Transverse colon (tissue), 4 donors: ENCODE results near the gene PASD1. TPM values are rescaled to one million over a fixed set of nuclear protein-coding genes. Genes with fewer than 3 reads are reported as not detected.

Experiments
- DNase-seq: peaks from one replicate; pipeline ENCODE4 v3.0.0-alpha.2; 2019
- H3K27ac ChIP-seq, 4 donors: fragments of 200-600 bp; sonication (generic); 2 replicates each; pipeline ENCODE4 v1.5.1; 2016 to 2018; ENCODE audit warnings: inconsistent platforms in 4 of 4
- H3K27me3 ChIP-seq: fragments of 200-600 bp; sonication (generic); 2 replicates; pipeline ENCODE4 v1.5.1; 2017; ENCODE audit warnings: inconsistent platforms
- H3K36me3 ChIP-seq, 4 donors: fragments of 200-600 bp; sonication (generic); 2 replicates each; pipeline ENCODE4 v1.5.1; 2017 to 2019; ENCODE audit warnings: inconsistent platforms in 4 of 4
- H3K4me1 ChIP-seq, 4 donors: fragments of 200-600 bp; sonication (generic); 2 replicates each; pipeline ENCODE4 v1.5.1; 2017 to 2020; ENCODE audit warnings: inconsistent platforms in 4 of 4
- H3K4me3 ChIP-seq, 4 donors: fragments of 200-600 bp; sonication (generic); 1 replicate in 1 of 4; 2 replicates in 3 of 4; pipeline versions ENCODE4 v1.5.1 to v1.6.1; 2017 to 2019; ENCODE audit warnings: inconsistent platforms in 4 of 4
- H3K9me3 ChIP-seq, 2 donors: fragments of 200-600 bp; sonication (generic); 2 replicates each; pipeline ENCODE4 v1.5.1; 2017 to 2019; ENCODE audit warnings: inconsistent platforms in 2 of 2
- CTCF ChIP-seq, 5 experiments: fragments of 200-600 bp in 3 of 5; fragments of 450-650 bp in 2 of 5; sonication (generic) in 3 of 5; IDR thresholded peaks; 1 replicate in 2 of 5; 2 replicates in 3 of 5; pipeline ENCODE4 v1.5.1; 2016 to 2017; ENCODE audit warnings: antibody characterized with exemption in 5 of 5, inconsistent platforms in 3 of 5, mild to moderate bottlenecking in 2 of 5, moderate library complexity in 1 of 5
- EP300 ChIP-seq: sonication (generic); formaldehyde crosslinking; IDR thresholded peaks from one replicate; pipeline ENCODE4 v1.6.1; 2017; ENCODE audit warnings: antibody characterized with exemption, low read depth
- POLR2A ChIP-seq: fragments of 450-650 bp; IDR thresholded peaks from one replicate; pipeline ENCODE4 v1.6.1; 2016; ENCODE audit warnings: antibody characterized with exemption, mild to moderate bottlenecking, moderate library complexity
- POLR2AphosphoS5 ChIP-seq, 3 donors: sonication (generic); formaldehyde crosslinking; IDR thresholded peaks; one replicate each; pipeline ENCODE4 v1.6.1; 2016; ENCODE audit warnings: antibody characterized with exemption in 3 of 3
- WGBS, 2 donors: methylation state at CpG; one replicate each; pipeline ENCODE4 v1.1.5; 2018; ENCODE audit warnings: low coverage in 1 of 2; 5-methylcytosine and 5-hydroxymethylcytosine counted together
- in situ Hi-C, 4 donors: fragments of 200-750 bp; cut with MboI; loops; one replicate each; pipeline versions ENCODE4 v1.15.0 to v1.15.1; 2017; ENCODE audit warnings: low sequenced_read_pairs in 3 of 4, low pct_ligation_motif_present in 1 of 4, low pct_unique_long_range_greater_than_20kb in 1 of 4
- intact Hi-C: fragments of 100-400 bp; cut with DNase I; formaldehyde crosslinking; loops from one replicate; pipeline ENCODE4 v1.15.1; 2023; ENCODE audit warnings: low total_unique reads
- total RNA-seq, 4 donors: library from RNA; depleted of rRNA; stranded (reverse); fragments of >200 nt; gene quantifications; one replicate each; pipeline ENCODE4 v1.1.0, GENCODE V29; 2016

The PASD1 gene
- total RNA-seq, 4 donors from 2014 or later: not detected

DNA sequence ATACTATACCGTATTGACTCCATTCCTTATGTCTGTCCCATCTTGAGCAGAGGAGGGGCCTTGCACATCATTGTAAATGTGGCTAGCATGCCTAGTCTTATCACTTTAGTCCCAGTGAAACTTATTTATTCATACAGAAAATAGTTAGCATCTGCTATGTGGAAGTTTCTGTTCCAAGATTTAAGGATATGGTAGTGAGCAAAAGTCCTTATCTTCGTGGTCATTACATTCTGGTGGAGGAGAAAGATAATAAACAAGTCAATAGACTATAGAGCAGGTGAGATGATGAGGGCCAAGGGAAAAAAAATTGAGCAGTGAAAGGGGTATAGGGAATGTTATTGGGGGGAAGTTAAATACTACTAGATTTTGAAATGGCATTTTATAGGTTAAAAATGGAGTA is 68.3 kb downstream of the PASD1 start:
- no peak for TF ChIP-seq POLR2AphosphoS5 (IDR thresholded peaks at IDR 0.05)
- TF ChIP-seq EP300: no peak
- TF ChIP-seq POLR2A: no peak
- no peak for TF ChIP-seq CTCF (IDR thresholded peaks at IDR 0.05)
- 62% methylated on average over 2 of the region's 2 CpGs; no CpG with 5 or more reads in 1 of the 2 donors for WGBS, 2 donors
- DNase-seq: no peak
- Histone ChIP-seq H3K4me3 (no peak overlapping the region), H3K4me1 (no peaks in the 10 kb centered on the region), H3K27me3 (no peaks in the 10 kb centered on the region), H3K36me3 (no peaks in the 10 kb centered on the region), H3K27ac (no peak overlapping the region), H3K9me3 (no peaks in the 10 kb centered on the region)
- intact Hi-C loops: loop anchor here (5.0 kb wide), 1 partner anchor 695 kb away; no protein-coding TSS in a partner anchor
- in situ Hi-C loops: no loop called here

DNA sequence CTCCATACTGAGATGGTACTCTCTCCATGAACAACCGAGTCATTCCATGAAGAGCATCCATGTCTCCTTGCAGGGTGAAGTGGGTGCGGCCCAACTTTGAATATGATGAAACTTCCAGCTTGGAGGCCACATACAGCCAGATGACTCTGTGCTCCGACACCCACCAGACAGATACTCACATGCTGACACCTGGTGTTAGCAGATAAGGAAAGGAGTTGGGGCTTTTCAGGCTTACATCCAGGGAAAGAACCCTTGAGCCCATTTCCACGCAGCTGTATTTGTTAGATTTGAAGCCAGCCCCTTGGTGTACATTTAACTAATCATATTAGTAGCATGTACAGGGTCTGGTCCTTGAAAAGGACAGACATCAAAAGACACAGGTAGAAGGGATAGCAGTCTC is 69.7 kb downstream of the PASD1 start:
- intact Hi-C loops: loop anchor here (5.0 kb wide), 1 partner anchor 696 kb away; no protein-coding TSS in a partner anchor

GRCh38 chrX:151634937-151635336 is 71.5 kb downstream of the PASD1 start:
- Histone ChIP-seq H3K27me3 (no peaks in the 10 kb centered on the region), H3K36me3 (no peaks in the 10 kb centered on the region), H3K27ac (no peak overlapping the region), H3K9me3 (no peaks in the 10 kb centered on the region), H3K4me3 (no peak overlapping the region), H3K4me1 (no peaks in the 10 kb centered on the region)
- intact Hi-C loops (loop anchor here (5.0 kb wide), 1 partner anchor 698 kb away; no protein-coding TSS in a partner anchor), in situ Hi-C loops (no loop called here)
- no peak for DNase-seq
- 57% methylated on average over 1 of the region's 1 CpG; no CpG with 5 or more reads in 1 of the 2 donors for WGBS, 2 donors
- TF ChIP-seq CTCF (IDR thresholded peaks at IDR 0.05) (no peak), POLR2AphosphoS5 (IDR thresholded peaks at IDR 0.05) (no peak), EP300 (no peak), POLR2A (no peak)

More for the DNA sequence above, 69.7 kb downstream of the PASD1 start:
- TF ChIP-seq EP300 (no peak), POLR2A (no peak), POLR2AphosphoS5 (IDR thresholded peaks at IDR 0.05) (no peak), CTCF (IDR thresholded peaks at IDR 0.05) (no peak)
- 69 to 83% methylated on average over 2 to 4 of the region's 4 CpGs for WGBS, 2 donors
- Histone ChIP-seq H3K4me3 (no peak overlapping the region), H3K27me3 (no peaks in the 10 kb centered on the region), H3K27ac (no peak overlapping the region), H3K9me3 (no peaks in the 10 kb centered on the region), H3K4me1 (no peaks in the 10 kb centered on the region), H3K36me3 (no peaks in the 10 kb centered on the region)
- no peak for DNase-seq
- in situ Hi-C loops: no loop called here

- H3K4me3 ChIP-seq: no peak overlapping the region
- H3K27me3 ChIP-seq: no peaks in the 10 kb centered on the region
- no peaks in the 10 kb centered on the region for H3K4me1 ChIP-seq
- intact Hi-C loops (no loop called here), in situ Hi-C loops (no loop called here)
- DNase-seq: no peak
- no peaks in the 10 kb centered on the region for H3K9me3 ChIP-seq
- 82% methylated on average over 11 of the region's 11 CpGs; no CpG with 5 or more reads in 1 of the 2 donors for WGBS, 2 donors
- no peak for TF ChIP-seq POLR2AphosphoS5 (IDR thresholded peaks at IDR 0.05)
- no peak for TF ChIP-seq EP300
- TF ChIP-seq CTCF (IDR thresholded peaks at IDR 0.05): no peak
- no peak for TF ChIP-seq POLR2A
- H3K27ac ChIP-seq: no peak overlapping the region
- H3K36me3 ChIP-seq: no peaks in the 10 kb centered on the region
Measured at GRCh38 chrX:151641564-151641963, 78.1 kb downstream of the PASD1 start.
